Measurements from ENCODE around the gene BANF1.
"Not testable (repeated sequence)": the region's sequence is repeated elsewhere in the genome, so short reads cannot be mapped to it uniquely, and the experiment has no call there.

The BANF1 gene

DNA sequence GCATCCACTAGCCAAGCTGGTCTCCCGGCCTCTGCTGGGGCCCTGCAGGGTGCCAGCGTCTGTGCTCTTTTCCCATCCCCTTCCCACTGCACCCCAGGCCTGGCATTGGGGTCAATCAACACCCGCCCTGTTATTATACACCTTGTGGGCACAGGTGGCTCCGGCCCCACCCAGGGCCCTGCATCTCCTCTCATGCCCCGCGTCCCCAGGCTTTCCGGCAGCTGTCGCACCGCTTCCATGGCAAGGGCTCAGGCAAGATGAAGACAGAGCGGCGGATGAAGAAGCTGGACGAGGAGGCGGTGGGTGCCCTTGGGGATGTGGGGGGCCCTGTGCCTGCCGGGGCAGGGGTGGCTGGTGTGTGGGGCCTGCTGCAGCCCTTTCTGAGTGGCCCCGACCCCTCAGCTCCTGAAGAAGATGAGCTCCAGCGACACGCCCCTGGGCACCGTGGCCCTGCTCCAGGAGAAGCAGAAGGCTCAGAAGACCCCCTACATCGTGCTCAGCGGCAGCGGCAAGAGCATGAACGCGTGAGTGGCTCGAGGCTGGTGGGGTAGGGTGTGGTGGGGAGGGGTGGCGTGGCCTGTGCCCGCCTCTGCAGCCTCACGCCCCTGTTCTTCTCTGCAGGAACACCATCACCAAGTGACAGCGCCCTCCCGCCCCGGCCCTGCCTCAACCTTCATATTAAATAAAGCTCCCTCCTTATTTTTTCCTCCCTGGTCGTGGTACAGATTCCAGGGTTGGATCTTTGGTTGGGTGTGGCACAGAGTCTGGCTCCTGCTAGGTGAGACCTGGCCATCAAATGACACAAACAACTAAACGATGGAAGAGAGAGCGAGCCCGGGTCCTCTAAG, 23.7 kb upstream of the BANF1 start:
- DNase-seq (ENCODE audit: low read depth), result no peak

DNA sequence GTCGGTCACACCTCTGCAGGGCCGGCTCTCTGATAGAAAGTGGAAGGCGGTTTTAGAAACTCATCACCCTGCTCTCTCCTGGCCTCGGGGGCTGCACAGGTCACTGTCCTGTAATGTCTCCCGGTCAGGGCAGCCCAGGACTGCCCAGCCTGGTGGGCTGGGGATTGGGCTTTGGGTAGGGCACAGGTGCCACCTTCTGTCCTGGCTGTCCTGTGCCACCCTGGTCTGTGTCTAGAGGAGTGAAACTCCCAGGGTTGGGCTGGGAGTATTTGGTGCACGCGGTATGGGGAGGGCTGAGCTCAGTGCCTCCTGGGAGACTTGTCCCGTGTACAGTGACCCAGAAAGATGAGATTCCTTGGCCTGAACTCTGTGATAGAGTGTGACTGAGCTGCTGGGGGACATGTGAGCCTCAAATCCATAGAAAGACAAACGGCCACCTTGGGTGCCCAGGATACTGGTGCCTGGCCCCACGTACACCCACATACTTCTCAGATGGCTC, 23.0 kb upstream of the BANF1 start:
- DNase-seq (ENCODE audit: low read depth), result no peak

DNA sequence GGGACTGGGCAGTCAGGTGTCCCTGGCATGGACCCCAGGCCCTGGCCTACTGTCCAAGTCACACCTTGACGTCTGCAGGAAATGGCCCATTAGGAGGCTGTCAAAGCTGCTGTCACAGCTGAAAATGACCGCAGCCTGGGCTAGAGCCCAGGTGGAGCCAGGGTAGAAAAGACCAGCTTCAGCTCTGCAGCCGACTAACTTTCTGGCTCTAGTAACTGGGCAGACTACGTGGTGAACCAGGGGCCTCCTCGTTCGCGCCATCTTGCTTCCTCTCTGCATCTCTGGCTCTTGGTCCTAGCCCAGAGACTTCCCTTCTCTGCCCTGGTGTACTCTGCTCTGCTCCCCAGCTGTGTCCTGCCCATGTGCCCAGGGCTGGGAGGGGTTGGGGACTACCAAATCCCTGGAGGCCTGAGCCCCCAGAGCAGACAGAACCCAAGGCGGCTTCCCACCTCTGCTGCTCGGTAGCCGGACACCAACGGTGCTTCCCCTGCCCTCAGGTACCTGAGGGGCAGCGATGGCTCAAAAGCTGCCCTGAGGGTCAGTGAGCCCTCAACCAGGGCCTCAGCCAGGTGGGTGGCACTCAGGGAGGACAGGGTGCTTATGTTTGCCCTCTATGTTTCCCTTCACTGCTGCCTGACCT, 21.1 kb upstream of the BANF1 start:
- no peak for DNase-seq (ENCODE audit: low read depth)

DNA sequence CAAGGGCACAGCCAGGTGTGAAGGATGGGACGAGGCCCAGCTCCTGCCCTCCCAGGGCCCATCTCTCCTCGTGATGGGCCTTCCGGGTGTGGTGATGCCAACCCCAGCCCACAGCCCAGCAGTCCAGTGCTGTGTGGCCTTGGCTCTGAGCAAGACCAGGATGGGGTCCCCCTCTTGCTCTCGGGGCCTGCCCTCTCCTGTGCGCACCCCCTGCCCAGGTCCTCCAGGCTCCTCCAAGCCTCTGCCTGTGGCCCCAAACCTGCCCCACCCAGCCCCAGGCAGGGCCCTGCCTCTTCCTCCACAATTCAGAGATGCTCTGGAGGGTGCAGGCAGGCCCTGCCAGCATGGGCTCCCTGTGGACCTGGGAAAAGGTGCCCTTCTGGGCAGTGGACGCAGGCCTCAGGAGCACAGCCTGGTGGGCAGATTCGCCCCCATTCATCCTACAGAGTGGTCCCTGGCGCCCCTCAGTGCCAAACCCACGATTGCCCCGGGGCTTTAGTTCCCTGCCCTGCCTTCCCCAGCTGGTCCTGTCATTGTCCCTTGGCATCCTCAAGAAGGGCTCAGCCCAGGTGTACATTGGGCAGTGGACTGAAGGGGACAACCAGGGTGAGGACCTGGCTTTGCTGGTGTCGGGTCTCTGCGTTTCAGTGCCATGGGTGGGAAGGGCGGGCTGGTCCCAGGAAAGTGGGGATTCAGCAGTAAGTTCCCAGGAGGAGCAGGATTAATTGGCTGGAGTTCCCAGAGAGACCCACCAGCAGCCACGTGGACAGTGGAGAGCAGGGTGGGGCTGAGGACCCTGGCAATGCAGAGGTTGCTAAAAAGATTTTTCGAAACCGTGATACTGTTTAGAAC, 20.1 kb upstream of the BANF1 start:
- no peak for DNase-seq (ENCODE audit: low read depth)

DNA sequence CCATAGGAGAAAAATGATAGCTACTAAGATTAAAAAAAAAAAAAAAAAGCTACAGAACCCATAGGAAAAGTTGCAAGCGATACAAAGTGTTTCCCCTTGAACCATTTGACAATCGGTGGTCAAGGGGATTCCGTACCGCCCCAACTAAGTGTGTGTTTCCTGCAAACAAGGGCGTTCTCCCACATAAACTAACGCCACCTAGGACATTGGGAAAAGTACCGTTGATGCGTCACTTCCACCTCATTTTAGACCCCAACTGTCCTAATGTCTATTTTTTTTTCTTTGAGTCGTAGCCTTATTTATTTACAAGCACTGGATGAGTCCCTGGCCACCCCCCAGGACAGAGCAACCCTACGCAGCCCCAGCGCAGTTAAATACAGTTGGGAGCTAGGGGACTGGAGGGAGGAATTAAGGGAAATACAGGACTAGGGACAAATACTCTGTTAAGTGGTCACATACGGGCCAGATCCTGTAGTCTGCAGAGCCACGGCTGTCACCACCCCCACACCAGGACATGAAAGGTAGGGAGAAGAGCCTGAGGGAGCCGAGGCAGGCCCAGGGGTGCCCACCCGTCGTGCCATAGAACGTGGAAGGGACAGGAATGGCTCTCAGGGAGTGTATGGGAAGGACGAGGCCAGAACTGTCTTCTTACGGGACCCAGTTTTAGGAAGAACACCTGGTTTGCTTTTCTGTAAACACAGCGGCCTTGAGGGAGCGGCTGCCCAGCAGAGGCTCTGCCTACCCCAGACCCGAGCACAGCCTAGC, 19.3 kb upstream of the BANF1 start:
- no peak for DNase-seq (ENCODE audit: low read depth)

DNA sequence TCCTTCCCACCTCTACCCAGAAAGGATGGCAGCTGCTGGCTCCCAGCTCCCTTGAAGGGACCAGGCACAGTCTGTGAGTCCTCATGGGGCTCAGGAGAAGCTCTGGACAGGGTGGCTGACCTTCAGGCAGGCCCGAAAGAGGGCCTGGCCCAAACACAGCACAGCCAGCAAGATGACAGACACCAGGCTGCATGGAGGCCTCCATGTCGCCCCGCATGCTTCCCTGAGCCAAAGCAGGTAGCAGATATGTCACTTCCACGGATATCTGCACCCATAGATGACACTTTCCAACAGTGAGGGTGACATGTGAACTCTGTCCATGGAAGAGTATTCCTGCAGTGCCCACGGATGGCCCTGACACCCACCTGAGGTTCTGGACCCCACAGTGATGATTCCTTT, 18.7 kb upstream of the BANF1 start:
- no peak for DNase-seq (ENCODE audit: low read depth)

DNA sequence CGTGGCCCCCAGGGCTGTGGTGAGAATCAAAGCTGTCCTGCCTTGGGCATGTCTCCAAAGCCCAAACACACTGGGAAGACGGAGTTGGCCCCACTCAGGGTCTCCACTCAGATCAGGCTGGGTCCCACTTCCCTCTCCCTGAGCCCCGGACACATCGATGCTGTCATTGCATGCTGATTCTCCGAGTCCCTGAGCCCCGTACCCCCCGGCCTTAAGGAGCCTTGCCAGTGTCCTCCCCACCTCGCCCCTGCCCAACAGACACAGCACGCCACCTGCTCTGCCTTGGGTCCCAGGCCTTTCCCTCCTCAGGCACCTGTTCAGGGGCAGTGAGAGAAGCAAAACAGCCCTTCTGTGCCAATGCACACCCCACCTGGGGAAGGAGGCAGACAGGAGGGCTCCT, 15.0 kb upstream of the BANF1 start:
- no peak for DNase-seq (ENCODE audit: low read depth)

DNA sequence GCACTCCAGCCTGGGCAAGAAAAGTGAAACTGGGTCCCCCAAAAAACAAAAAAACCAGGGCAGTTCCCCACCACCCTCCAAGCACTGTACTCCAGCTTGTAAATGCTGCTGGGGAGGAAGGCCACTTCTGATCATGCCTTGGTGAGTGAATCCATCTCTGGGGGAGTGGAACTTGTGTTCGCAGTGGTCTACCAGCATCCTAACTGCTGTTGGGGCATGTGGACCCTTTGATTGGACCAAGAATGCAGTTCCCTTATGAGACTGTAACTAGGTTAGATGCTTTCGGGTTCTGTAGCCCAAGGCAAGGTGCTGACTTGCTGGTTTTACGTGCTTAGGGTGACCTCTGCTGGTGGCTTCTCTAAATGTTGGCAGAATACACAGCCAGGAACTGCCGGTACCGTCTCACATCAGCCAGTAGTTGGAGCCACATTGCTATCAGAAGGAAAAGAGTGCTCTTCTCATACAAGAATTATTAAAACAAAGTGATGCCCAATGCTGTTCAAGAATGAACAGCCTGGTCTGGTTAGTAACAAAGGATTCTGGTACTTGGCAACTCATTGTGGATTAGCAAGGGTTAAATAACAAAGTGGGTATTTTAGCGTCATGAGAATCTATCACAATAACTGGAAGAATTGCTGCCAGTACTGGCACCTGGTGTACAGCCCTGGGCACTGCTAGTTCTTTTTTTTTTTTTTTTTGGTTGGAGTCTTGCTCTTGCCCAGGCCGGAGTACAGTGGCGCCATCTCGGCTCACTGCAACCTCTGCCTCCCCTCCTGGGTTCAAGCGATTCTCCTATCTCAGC, 13.3 kb upstream of the BANF1 start:
- peak; percentile 94 for DNase-seq (ENCODE audit: low read depth)

DNA sequence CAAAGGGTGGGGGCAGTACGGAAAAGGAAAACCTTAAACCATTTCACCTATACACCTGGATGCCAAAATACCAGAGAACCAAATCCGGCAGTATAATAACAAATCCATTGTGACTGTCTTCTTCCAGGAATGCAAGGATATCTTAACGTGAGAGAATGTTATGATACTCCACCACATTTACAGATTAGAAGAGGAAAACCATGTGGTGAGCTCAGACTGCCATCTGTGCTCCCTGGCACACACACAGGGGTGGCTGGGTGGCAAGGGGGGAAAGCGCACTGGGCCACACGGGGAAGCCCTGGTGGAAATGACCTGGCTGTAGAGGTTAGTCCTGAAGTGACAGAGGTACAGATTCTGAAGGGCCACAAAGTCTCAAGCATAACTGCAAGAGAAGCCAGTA, 10.2 kb upstream of the BANF1 start:
- DNase-seq (ENCODE audit: low read depth), result no peak

DNA sequence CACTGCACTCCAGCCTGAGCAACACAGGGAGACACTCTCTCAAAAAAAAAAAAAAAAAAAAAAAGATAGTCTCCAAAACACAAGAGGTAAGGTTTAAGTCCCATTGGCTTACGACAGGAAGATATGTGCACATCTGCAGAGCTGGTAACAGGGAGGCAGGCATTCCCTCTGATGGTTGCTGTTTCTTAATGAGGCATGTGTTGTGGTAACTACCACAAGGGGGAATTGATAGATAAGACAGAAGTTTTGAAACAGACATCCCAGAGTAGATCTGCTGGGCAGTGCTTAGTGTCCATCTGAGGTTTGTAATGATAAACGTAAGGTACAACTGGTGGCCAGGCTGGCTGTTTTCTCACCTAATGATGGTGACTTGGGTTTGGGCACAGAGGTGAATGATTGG, 5.0 kb upstream of the BANF1 start:
- no peak for DNase-seq (ENCODE audit: low read depth)

DNA sequence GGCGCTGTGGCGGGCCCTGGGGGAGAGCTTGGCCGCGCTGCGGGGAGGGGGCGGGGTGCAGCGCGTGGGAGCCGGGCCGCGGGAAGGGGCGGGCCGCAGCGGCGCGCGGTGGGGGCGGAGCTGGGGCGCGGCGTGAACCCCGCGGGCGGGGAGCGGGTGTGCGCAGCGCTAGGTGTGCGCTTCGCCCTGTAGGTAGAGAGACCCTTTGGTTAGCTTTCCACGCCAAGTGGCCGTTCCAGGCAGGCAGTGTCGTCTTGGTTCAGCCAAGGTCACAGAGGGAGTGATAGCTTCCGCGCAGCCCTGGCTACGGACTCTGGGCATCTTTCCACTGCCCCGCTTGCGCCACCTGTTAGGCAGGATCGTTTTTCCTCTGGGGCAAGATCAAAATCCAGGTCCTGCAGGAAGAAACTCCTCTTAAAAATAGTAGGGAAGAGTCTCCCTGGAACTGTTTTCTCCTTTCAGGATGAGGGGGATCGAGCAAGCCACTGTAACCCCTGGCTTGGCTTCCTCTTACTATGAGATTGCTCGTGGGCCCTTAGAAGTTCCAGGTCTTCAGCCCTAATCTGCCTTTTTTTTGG, 434 bp downstream of the BANF1 start:
- DNase-seq (ENCODE audit: low read depth), result peak; percentile 48

DNA sequence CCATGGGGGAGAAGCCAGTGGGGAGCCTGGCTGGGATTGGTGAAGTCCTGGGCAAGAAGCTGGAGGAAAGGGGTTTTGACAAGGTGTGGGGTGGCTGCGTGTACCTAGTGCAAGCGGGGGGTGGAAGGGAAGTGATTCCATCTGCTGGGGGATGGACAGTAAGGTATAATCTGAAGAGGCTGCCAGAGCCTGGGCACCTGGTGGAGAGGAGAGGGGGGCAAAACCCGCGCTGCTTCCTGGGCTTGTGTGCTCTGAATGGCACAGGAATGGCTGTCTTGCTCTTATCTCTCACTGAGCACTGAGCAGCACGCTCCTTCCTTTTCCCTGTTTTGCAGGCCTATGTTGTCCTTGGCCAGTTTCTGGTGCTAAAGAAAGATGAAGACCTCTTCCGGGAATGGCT, 988 bp downstream of the BANF1 start:
- no peak for DNase-seq (ENCODE audit: low read depth)

DNA sequence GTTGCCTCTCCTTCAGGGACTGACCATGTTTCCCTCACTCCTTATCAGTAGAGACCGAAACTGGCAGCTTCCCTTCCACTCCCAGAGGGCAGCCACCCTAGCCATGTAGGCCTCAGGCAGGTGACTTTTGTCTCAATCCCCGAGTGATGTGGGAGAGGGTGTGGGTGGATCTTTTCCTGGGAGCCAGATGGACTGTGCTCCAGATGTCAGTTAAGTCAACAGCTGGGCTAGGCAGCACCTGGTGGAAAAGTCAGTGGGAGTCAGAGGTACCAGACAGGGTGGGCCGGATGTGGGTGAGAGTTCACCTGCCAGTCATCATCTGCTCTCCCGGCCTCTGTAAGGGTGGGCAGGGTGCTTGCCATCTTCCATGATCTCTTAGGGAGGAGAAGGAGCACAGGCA, 1.9 kb downstream of the BANF1 start:
- DNase-seq (ENCODE audit: low read depth), result no peak

DNA sequence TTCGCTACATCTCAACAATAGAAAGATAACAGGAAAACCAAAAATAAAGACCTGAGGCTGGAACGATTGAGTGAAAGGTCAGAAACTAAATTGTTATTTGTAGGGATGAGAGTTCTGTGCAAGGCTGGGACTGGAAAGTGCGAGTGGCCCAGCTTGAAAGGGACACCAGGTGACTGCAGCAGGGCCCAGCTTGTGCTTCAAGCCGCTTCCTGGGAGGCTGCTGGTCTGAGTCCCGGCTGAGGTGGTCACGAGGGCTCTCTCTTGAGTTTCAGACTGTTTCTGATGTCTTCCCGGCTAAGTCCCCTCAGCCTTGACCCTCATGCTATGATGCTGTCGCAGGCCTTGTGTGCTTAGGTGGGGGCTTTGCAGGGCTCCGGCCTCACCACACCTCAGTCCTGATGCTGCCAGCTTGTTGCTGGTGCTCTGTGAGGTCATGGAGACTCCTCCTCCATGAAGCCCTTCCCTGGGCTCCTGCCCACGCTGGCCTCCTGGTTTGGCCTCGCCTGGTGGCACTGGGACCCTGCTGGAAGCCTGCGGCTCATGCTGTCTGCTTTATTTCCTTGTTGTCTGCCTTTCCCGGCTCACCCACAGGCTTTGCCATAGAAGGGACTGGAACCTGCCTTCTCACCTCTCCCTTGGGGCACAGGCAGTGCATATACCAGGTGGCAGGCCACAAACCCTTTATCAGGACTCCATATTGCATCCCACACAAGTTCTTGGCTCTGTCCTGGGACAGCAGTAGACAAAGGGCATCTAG, 4.0 kb downstream of the BANF1 start:
- DNase-seq (ENCODE audit: low read depth), result no peak

DNA sequence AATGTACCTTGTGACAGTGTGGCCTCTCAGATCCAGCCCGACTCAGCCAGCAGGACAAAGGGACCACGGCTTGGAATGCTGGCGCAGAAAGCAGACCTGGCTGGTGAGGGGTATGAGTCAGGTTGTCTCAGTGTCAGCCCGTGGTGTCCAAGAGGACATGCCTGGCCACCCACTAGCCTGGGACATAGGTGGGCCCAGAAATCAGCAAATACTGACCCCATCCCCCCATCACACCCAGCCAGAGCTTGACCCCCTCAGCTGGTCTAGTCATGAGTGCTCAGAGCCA, 4.5 kb downstream of the BANF1 start:
- DNase-seq (ENCODE audit: low read depth), result no peak

DNA sequence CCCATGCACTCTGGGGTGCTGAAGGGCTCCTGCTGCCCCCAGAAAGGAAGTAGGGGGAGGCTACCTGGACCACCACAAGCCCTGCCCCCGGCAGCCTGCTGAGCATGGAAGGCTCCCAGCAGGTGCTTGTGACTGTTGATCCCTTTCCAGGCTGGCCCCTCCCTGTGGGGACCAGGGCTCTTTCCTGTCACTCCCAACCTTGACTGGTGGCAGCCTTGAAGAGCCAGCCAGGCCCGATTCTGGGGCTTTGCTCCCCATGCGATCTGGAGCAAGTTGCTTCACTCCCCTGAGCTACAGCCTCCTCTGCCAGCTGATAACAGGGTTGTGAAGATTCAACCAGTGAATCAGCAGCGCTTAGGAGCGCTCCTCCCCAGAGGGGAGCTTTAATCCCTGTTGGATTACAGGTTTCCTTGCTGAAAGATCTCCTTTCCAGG, 4.9 kb downstream of the BANF1 start:
- peak; percentile 39 for DNase-seq (ENCODE audit: low read depth)

DNA sequence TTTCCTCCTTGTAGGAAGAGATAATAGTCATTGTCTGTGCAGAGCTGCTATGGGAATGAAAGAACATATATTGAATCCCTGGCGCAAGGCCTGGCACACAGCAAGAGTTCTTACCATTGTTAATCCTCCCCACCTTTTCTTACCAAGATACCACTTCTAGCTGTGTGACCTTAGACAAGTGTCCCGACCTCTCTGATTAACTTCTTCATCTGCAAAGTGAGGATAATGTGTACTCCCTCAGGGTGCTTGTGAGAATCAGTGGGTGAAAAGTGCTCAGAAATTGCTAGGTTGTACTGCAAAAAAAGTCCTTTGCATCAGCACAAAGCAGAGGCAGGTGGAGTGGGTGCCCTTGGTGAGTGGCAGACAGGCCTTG, 5.8 kb downstream of the BANF1 start:
- DNase-seq (ENCODE audit: low read depth), result no peak

DNA sequence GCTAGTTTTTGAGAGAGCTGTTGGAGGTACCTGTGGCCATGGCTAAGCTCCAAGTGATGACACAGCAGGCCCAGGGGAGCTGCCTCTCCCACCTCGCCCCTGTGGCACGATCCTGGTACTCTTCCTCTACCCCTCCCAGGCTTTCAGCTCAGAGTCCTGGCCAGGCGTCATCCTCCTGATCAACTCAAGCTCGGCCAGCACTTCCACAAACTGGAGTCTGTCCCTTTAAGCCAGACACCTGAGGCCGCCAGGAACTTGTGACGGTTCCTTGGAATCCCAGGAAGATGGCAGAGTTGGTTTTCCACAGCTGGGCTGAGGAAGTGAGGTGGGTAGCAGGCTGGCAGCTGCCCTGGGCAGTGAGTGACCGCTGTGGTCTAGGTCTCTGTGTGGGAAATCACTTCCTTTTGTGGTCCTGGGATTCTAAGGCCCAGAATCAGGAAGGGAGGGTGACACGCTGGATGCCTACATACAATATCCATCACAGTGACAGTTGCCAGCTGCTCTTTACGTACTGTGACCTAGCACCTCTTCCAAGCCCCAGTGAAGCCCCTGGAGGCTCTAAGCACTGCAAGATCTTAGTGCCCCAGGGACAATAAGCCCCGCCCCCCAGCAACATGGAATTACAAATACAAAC, 6.3 kb downstream of the BANF1 start:
- DNase-seq (ENCODE audit: low read depth), result no peak

DNA sequence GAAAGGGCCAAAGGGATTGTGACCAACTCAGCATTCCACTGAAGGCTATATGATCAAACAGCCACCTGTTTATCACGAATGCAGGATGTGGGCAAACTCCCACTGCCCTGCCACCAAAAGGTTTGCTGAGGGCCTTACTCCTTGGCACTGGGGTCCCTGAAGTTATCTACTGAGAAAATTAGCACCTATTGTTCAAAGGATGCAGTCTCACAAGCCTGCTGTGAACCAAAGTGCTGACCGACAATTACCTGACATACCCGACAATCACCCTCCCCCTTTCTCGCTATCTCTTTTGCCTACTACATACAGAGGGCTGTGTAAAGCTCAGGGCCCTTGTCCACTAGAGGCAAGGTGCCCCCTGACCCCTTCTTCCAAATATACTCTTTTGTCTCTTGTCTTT, 7.7 kb downstream of the BANF1 start:
- DNase-seq (ENCODE audit: low read depth), result not testable (repeated sequence)

Data from iris pigment epithelial cell (primary cell).